HG02870 (cell line): ENCODE measurements around the gene SP4.
A peak's percentile ranks its signal among the peaks of the same experiment; 100 is the strongest.

Experiments used
- ATAC-seq: cut with Tn5 transposase; IDR thresholded peaks from one replicate; pipeline ENCODE4 v1.9.1; 2021; ENCODE audit warnings: mild to moderate bottlenecking, moderate library complexity; ENCODE audit not compliant: unreplicated experiment

Gene SP4

GRCh38 chr7:21427871-21428658 is at the start of gene SP4:
Gene SP4 (plus strand): TSS chr7:21428083. CDS start chr7:21428252, 169 bp downstream.
- peak; percentile 63 for ATAC-seq

- ATAC-seq = peak; percentile 72
Observed at GRCh38 chr7:21383227-21384220, 44.4 kb upstream of the SP4 start.

GRCh38 chr7:21393937-21394336 is 33.9 kb upstream of the SP4 start:
- no peak for ATAC-seq

- no peak for ATAC-seq
Observed at GRCh38 chr7:21401944-21402343, 25.9 kb upstream of the SP4 start.

GRCh38 chr7:21407796-21408480 is 19.9 kb upstream of the SP4 start:
- no peak for ATAC-seq

- ATAC-seq = no peak
Observed at GRCh38 chr7:21408481-21408820, 19.4 kb upstream of the SP4 start.

- peak; percentile 67 for ATAC-seq
Observed at GRCh38 chr7:21412410-21412851, 15.5 kb upstream of the SP4 start.

GRCh38 chr7:21412957-21413356 is 14.9 kb upstream of the SP4 start:
- ATAC-seq = no peak

- no peak for ATAC-seq
Observed at GRCh38 chr7:21413502-21413901, 14.4 kb upstream of the SP4 start.

GRCh38 chr7:21414795-21415393 is 13.0 kb upstream of the SP4 start:
- no peak for ATAC-seq

- no peak for ATAC-seq
Observed at GRCh38 chr7:21417647-21418046, 10.2 kb upstream of the SP4 start.

- ATAC-seq = no peak
Observed at GRCh38 chr7:21422751-21423150, 5.1 kb upstream of the SP4 start.

GRCh38 chr7:21425290-21425689 is 2.6 kb upstream of the SP4 start:
- ATAC-seq = no peak

- ATAC-seq = no peak
Observed at GRCh38 chr7:21426286-21427181, 1.3 kb upstream of the SP4 start.

- peak; percentile 72 for ATAC-seq
Observed at GRCh38 chr7:21427182-21427870, 557 bp upstream of the SP4 start.

- ATAC-seq = no peak
Observed at GRCh38 chr7:21428659-21428941, 717 bp downstream of the SP4 start.

- ATAC-seq = no peak
Observed at GRCh38 chr7:21429021-21429420, 1.1 kb downstream of the SP4 start.

GRCh38 chr7:21429786-21430574 is 2.1 kb downstream of the SP4 start:
- no peak for ATAC-seq

- no peak for ATAC-seq
Observed at GRCh38 chr7:21430575-21430954, 2.7 kb downstream of the SP4 start.
